IPS-18a (cell line): ENCODE measurements around the gene AFDN.

Experiments used
- H3K27ac ChIP-seq: one replicate; pipeline ENCODE4 v1.5.1; 2013; ENCODE audit warnings: low read length
- H3K27me3 ChIP-seq: one replicate; pipeline ENCODE4 v1.6.1; 2013; ENCODE audit warnings: mild to moderate bottlenecking, low read length; ENCODE audit not compliant: control insufficient read depth, insufficient read depth
- H3K36me3 ChIP-seq: one replicate; pipeline ENCODE4 v1.6.1; 2013; ENCODE audit warnings: low read depth, low read length; ENCODE audit not compliant: control insufficient read depth
- H3K4me1 ChIP-seq: one replicate; pipeline ENCODE4 v1.6.1; 2013; ENCODE audit warnings: low read depth, low read length; ENCODE audit not compliant: control insufficient read depth
- H3K4me3 ChIP-seq: one replicate; pipeline ENCODE4 v1.5.1; 2013; ENCODE audit warnings: low read length
- H3K9ac ChIP-seq: one replicate; pipeline ENCODE4 v1.6.1; 2013; ENCODE audit warnings: mild to moderate bottlenecking, low read length, moderate library complexity
- H3K9me3 ChIP-seq: one replicate; pipeline ENCODE4 v1.6.1; 2013; ENCODE audit warnings: low read depth, low read length; ENCODE audit not compliant: control insufficient read depth

AFDN gene

DNA sequence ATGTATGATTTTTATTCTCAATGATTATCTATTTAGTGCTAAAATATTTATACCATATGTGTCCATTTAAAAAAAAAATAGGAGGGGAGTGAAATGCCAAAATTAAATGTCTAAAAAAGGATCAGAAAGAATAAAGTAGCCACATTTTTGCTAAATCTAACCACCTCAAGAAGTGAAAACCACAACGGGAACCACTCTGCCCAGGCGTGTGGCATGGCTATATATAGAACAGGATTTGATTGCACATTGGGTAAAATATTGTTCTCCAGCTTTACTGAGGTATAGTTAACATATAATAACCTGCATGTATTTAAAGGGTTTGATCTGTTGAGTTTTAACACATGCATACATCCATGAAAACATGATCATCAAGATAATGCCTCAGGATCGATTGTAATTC is 19.0 kb upstream of the AFDN start:
- Histone ChIP-seq H3K9me3 (no peaks in the 10 kb centered on the region), H3K4me3 (no peak overlapping the region), H3K36me3 (no peaks in the 10 kb centered on the region), H3K9ac (no peak overlapping the region), H3K27ac (no peak overlapping the region), H3K27me3 (no peaks in the 10 kb centered on the region), H3K4me1 (no peaks in the 10 kb centered on the region)

DNA sequence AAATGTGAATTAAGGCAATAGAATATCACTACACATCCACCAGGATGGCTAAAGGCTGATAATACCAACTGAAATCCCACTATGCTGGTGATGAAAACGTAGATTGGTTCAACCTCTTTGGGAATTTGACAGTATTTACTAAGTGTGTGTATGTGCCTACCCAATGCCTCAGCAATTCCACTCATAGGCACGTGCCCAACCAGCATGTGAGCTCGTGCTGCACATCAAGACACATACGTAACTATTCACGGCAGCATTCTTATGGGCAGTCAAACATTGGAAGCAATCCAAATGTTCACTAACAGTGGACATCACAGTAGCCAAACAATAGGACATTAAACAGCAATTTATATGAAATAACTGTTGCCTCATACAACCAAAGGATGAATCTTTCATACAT is 15.7 kb upstream of the AFDN start:
- Histone ChIP-seq H3K9me3 (no peaks in the 10 kb centered on the region), H3K4me1 (no peaks in the 10 kb centered on the region), H3K4me3 (no peak overlapping the region), H3K27ac (no peak overlapping the region), H3K36me3 (no peaks in the 10 kb centered on the region), H3K27me3 (no peaks in the 10 kb centered on the region), H3K9ac (no peak overlapping the region)

DNA sequence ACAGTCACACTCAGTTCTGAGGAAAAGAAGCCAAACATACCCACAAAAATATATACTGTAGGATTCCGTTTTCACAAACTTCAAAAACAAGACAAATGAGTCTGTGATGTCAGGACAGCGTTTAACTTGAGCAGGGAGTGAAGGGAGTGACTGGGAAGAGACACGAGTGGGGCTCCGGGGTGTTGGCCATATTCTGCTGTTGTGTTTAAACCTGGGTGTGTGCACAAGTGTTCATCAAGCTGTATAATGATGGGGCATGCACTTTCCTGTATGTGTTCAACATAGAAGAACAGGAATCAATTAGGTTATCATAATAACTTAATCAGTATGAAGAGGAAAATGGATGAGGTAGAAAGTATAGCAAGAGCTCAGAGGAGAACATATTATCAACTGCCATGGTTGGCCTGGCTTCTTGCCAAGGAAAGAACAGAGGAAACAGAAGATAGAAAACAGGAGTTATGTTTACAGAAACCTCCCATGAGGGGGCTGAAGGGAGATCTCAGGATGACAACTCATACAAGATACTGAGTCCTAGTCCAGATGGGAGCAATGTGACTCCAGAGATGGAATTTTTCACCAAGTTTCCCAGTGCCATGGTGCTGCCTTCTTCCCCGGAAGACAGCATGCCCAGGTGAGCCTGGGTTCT is 15.1 kb upstream of the AFDN start:
- no peak overlapping the region for H3K27ac ChIP-seq
- no peak overlapping the region for H3K4me3 ChIP-seq
- H3K4me1 ChIP-seq, result no peaks in the 10 kb centered on the region
- H3K36me3 ChIP-seq, result no peaks in the 10 kb centered on the region
- H3K9me3 ChIP-seq, result no peaks in the 10 kb centered on the region
- H3K27me3 ChIP-seq, result no peaks in the 10 kb centered on the region
- H3K9ac ChIP-seq, result no peak overlapping the region

DNA sequence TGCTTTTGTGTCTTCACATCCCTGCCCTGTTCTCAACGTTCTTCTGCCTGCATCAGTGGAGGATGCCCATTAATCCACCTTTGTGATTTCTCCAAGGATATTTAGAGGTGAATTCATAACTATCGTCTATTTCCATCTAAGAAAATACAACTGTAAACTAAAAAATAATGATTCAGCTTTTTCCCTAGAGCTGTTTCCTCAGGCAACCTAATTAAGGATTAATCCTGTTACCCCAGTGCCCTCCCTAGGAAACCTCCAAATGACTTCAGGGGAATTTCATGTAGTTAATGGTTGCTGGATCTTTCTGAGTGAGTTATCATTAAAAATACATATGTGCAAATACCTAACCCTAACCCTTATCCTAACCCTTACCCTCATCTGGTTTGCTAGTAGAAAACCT is 14.6 kb upstream of the AFDN start:
- Histone ChIP-seq H3K27me3 (no peaks in the 10 kb centered on the region), H3K36me3 (no peaks in the 10 kb centered on the region), H3K9ac (no peak overlapping the region), H3K4me3 (no peak overlapping the region), H3K4me1 (peaks cover 3% of the 10 kb centered on the region), H3K9me3 (no peaks in the 10 kb centered on the region), H3K27ac (no peak overlapping the region)

DNA sequence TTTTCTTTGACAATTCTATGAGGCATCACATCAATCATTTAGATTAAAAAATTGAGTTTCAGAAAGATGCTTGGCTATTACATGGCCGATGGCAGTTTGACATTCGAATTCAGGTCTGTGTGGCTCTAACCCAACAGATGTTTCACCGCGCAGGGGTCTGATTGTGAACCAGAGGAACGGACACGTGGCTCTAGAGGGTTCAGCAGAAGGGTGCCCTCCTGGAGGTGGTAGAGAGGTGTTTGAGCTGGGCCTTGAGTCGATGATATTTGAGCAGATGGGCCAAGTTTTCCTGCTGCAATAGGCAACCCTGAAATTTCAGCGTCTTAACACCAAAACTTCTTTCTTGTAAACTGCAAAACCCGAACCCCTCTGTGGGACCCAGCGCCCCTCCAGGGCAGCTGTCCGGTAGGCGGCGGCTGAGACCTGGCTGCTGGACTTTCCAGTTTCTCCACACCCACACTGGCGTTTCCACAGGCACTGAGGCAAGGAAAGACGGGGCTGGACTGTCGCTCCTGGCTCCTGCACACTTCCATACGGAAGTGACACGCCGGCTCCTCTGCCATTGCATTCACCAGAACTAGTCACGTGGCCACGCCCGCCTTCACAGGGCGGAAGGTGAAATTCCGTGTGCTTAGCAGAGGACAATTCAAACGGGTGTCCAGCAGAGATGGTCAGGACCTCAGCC is 11.3 kb upstream of the AFDN start:
- Histone ChIP-seq H3K9me3 (no peaks in the 10 kb centered on the region), H3K4me3 (no peak overlapping the region)

DNA sequence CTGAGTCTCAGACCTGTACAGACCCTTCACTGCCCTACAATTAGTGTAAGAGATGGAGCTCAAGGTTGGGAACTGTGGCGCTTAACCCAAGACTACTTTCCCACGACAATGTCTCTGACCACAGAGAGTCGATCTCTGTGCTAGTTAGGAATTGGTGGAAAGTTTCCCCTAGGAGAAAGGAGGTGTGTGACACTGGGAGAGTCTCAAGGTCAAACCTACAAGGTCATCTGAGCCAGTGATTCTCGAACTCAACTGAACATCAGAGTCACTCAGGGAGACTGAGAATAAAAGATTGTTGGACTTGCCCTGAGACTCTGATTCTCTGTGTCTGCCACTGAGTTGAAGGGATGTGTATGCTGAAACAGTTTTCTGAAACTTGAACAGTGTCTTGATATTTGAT is 9.7 kb upstream of the AFDN start:
- Histone ChIP-seq H3K4me3 (no peak overlapping the region), H3K9me3 (no peaks in the 10 kb centered on the region), H3K9ac (no peak overlapping the region), H3K27ac (no peak overlapping the region), H3K27me3 (no peaks in the 10 kb centered on the region), H3K36me3 (no peaks in the 10 kb centered on the region), H3K4me1 (peaks cover 15% of the 10 kb centered on the region)

More for the DNA sequence above, 11.3 kb upstream of the AFDN start:
- Histone ChIP-seq H3K36me3 (no peaks in the 10 kb centered on the region), H3K27ac (no peak overlapping the region), H3K27me3 (no peaks in the 10 kb centered on the region), H3K9ac (no peak overlapping the region), H3K4me1 (peaks cover 15% of the 10 kb centered on the region)

DNA sequence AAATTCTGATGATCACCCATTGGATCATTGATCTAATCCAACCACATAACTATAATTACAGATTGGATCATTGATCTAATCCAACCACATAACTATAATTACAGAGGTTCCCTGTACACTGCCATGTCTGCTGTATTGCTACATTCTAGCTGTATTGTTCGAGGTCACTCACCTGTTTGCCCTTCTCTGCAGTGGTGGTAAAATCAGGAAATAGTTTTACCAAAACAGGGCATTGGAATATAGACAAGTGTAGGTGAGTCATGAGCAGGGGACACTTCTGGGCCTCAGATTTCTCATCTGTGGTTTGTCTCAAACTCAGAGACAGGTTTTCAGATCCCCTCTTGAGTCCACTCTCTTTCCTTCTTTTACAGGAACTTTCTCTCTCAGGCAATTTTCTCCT is 9.0 kb upstream of the AFDN start:
- no peak overlapping the region for H3K9ac ChIP-seq
- no peak overlapping the region for H3K27ac ChIP-seq
- no peaks in the 10 kb centered on the region for H3K9me3 ChIP-seq
- no peaks in the 10 kb centered on the region for H3K36me3 ChIP-seq
- no peaks in the 10 kb centered on the region for H3K27me3 ChIP-seq
- peaks cover 15% of the 10 kb centered on the region for H3K4me1 ChIP-seq
- H3K4me3 ChIP-seq, result no peak overlapping the region

DNA sequence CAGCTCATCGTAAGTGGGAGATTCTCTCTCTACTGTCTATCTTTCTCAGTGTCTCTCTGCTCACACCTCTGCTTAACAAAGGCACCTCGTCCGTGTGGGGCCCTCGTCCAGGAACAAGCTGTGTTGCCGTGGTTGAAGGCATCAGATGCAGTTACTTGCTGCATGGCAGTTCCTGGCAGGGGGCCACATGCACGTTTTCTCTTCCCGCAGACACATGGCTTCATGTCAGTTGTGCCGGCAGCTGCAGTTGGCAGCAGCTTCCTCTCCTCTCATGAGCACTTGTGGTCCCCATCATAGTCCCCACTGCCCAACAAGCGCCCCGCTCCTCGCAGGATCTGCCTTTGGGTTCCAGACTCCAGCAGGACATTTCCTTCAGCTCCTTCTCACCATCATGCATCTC is 7.1 kb upstream of the AFDN start:
- Histone ChIP-seq H3K4me1 (peaks cover 15% of the 10 kb centered on the region), H3K9me3 (no peaks in the 10 kb centered on the region), H3K27me3 (no peaks in the 10 kb centered on the region), H3K36me3 (no peaks in the 10 kb centered on the region), H3K4me3 (no peak overlapping the region), H3K27ac (no peak overlapping the region), H3K9ac (no peak overlapping the region)

DNA sequence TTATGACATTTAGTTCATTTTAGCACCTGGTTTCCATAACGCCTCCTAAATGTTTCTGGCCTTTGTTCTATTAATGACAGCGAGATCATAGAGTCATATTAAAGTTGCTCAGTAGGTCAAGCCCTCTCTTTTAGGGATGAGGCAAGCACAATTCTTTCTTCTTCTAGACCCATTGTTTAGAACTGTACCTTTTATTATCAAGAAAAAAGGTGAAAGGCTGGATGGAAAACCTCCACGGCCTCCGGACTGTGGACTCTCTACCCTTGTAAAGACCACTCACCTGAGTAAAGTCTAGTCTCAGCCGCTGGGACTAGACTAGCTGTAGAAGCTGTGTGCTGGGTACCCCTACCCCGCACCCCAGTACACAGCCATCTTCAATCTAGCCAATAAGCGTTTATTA is 6.0 kb upstream of the AFDN start:
- Histone ChIP-seq H3K4me3 (no peak overlapping the region), H3K27me3 (peaks cover 3% of the 10 kb centered on the region), H3K4me1 (peaks cover 21% of the 10 kb centered on the region), H3K9me3 (no peaks in the 10 kb centered on the region), H3K9ac (no peak overlapping the region), H3K27ac (no peak overlapping the region), H3K36me3 (no peaks in the 10 kb centered on the region)

DNA sequence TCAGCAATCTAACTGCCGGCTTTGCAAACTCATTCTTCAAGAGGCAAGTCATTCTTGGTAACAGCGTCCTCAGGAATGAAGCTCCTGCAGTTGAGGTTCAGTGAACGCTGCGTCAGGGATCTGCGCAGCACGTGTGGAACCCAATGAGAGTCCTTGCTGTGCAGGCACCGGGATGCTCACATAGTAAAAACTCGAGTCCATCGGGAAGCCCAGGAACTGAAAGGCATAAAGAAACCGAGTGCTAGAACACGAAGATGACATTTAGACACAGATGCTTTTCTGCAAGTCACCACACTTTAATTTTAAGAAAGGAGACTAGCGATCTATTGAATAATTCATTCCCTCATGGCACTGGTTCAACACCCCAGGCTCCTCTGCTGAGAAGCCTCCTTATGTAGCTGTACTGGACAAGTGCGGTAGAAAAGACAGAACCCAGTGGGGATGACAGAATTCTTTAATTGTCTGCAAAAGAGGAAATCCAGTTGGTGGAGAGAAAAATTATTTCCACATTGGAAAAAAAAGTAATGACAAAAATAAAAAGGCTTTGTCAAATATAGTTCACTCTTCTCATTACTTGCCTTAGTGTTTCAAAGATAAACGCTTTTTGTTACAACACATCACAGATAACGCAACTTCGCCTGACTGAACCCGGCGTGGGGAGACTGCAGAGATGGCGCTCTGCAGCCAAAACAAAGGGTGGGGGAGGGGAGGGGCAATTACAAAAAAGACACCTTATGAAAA is 1.9 kb upstream of the AFDN start:
- H3K9me3 ChIP-seq, result no peaks in the 10 kb centered on the region
- peak overlapping the region; percentile 90 for H3K4me3 ChIP-seq
- H3K36me3 ChIP-seq, result no peaks in the 10 kb centered on the region
- H3K27ac ChIP-seq, result no peak overlapping the region
- peaks cover 3% of the 10 kb centered on the region for H3K27me3 ChIP-seq
- peak overlapping the region; percentile 48 for H3K9ac ChIP-seq
- H3K4me1 ChIP-seq, result peaks cover 14% of the 10 kb centered on the region

DNA sequence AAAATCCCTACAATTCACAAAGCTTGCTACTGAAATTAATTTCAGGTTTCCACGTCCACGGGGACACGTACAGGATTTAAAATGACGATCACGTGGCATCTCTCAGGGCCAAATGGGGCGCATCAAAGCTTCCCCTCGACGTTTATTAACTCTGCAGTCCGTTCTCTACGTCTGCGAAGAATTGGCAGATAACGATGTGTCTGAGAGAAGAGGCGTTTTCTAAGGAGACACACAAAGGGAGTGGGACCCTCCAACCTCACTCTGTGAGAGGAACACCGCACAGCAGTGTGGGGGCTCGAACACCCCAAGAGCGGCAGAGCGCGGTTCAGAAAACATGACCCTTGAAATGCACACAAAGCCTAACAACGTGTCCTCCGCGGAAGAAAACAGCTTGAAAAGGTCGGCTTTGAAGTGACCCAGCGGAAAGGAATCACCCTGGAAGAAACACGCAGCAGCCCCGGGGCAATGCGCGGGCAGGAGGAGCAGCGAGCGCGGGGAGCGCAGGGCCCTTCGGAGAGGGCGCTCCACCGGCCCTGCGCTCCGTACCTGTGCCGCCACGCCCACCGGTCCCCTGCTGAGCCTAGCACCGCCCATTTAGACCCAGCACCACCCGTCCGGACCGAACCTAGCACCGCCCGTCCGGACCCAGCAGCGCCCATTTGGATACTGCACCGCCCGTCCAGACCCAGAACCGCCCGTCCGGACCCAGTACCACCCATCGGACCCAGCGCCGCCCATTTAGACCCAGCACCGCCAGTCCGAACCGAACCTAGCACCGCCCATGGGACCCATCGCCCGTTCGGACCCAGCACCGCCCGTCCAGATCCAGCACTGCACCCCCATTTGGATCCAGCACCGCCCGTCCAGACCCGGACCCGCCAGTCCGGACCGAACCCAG is 1.1 kb upstream of the AFDN start:
- Histone ChIP-seq H3K36me3 (no peaks in the 10 kb centered on the region), H3K4me3 (peak overlapping the region; percentile 90), H3K9ac (peak overlapping the region; percentile 70), H3K9me3 (no peaks in the 10 kb centered on the region), H3K27ac (no peak overlapping the region), H3K27me3 (peaks cover 3% of the 10 kb centered on the region), H3K4me1 (peaks cover 19% of the 10 kb centered on the region)
